Measurements from ENCODE around the gene OPHN1.

Gene OPHN1

GRCh38 chrX:68045008-68045577 lies 388.2 kb downstream of the OPHN1 start:
- DNase-seq, result no peak

GRCh38 chrX:68043713-68044438 lies 389.4 kb downstream of the OPHN1 start:
- DNase-seq, result no peak

GRCh38 chrX:68041110-68041509 lies 392.2 kb downstream of the OPHN1 start:
- DNase-seq, result no peak

- DNase-seq, result no peak
Observed at GRCh38 chrX:68018248-68019203, 414.8 kb downstream of the OPHN1 start.

- DNase-seq, result no peak
Observed at GRCh38 chrX:67998540-67998939, 434.8 kb downstream of the OPHN1 start.
